Medulla oblongata (tissue), 1 donor: ENCODE measurements around the gene DLGAP3.
"Not testable (repeated sequence)": the region's sequence is repeated elsewhere in the genome, so short reads cannot be mapped to it uniquely, and the experiment has no call there.

Source experiments
- DNase-seq: peaks from one replicate; pipeline ENCODE4 v3.0.0-alpha.2; 2015; ENCODE audit errors: extremely low spot score

The DLGAP3 gene

GRCh38 chr1:34840426-34840825 lies 89.0 kb downstream of the DLGAP3 start:
- no peak for DNase-seq

GRCh38 chr1:34839526-34840305 lies 89.7 kb downstream of the DLGAP3 start:
- DNase-seq, result no peak

- no peak for DNase-seq
Measured at GRCh38 chr1:34833711-34834110, 95.7 kb downstream of the DLGAP3 start.

- DNase-seq, result no peak
Measured at GRCh38 chr1:34831721-34832246, 97.7 kb downstream of the DLGAP3 start.

- DNase-seq, result no peak
Measured at GRCh38 chr1:34829250-34829649, 100.2 kb downstream of the DLGAP3 start.

GRCh38 chr1:34828611-34829010 lies 100.8 kb downstream of the DLGAP3 start:
- no peak for DNase-seq

- no peak for DNase-seq
Measured at GRCh38 chr1:34827341-34827941, 102.0 kb downstream of the DLGAP3 start.

- DNase-seq, result no peak
Measured at GRCh38 chr1:34825455-34826091, 103.9 kb downstream of the DLGAP3 start.

- DNase-seq, result no peak
Measured at GRCh38 chr1:34824817-34825454, 104.5 kb downstream of the DLGAP3 start.

GRCh38 chr1:34822202-34822601 lies 107.2 kb downstream of the DLGAP3 start:
- no peak for DNase-seq

GRCh38 chr1:34818862-34819261 lies 110.6 kb downstream of the DLGAP3 start:
- DNase-seq, result not testable (repeated sequence)

- DNase-seq, result no peak
Measured at GRCh38 chr1:34816778-34817177, 112.7 kb downstream of the DLGAP3 start.

GRCh38 chr1:34816332-34816731 lies 113.1 kb downstream of the DLGAP3 start:
- DNase-seq, result no peak
